Tibial artery (tissue), 4 donors: ENCODE results near the gene TLCD4.
"Not testable (repeated sequence)": the region's sequence is repeated elsewhere in the genome, so short reads cannot be mapped to it uniquely, and the experiment has no call there.

Source experiments
- DNase-seq, 2 donors: peaks; one replicate each; pipeline ENCODE4 v3.0.0-alpha.2; 2019
- H3K27ac ChIP-seq, 2 donors: fragments of 200-600 bp; sonication (generic) in 1 of 2; 1 replicate in 1 of 2; 2 replicates in 1 of 2; pipeline ENCODE4 v1.5.1; 2018 to 2019; ENCODE audit warnings: mild to moderate bottlenecking in 1 of 2
- H3K27me3 ChIP-seq, 2 donors: fragments of 200-600 bp; sonication (generic) in 1 of 2; one replicate each; pipeline versions ENCODE4 v1.5.1 to v1.6.0; 2016 to 2019
- H3K36me3 ChIP-seq, 3 donors: fragments of 200-600 bp; sonication (generic) in 2 of 3; one replicate each; pipeline ENCODE4 v1.5.1; 2016 to 2019; ENCODE audit warnings: mild to moderate bottlenecking in 2 of 3
- H3K4me1 ChIP-seq, 4 donors: fragments of 200-600 bp; sonication (generic) in 2 of 4; 1 replicate in 3 of 4; 2 replicates in 1 of 4; pipeline ENCODE4 v1.5.1; 2016 to 2019
- H3K4me3 ChIP-seq, 2 donors: fragments of 200-600 bp; sonication (generic) in 1 of 2; 1 replicate in 1 of 2; 2 replicates in 1 of 2; pipeline ENCODE4 v1.5.1; 2018 to 2019; ENCODE audit warnings: mild to moderate bottlenecking in 2 of 2
- H3K9me3 ChIP-seq, 3 donors: fragments of 200-600 bp; sonication (generic) in 1 of 3; one replicate each; pipeline ENCODE4 v1.5.1; 2016 to 2019
- intact Hi-C: fragments of 100-400 bp; cut with DNase I; formaldehyde crosslinking; loops from one replicate; pipeline ENCODE4 v1.15.0; 2023; ENCODE audit warnings: low total_unique reads
- TF ChIP-seq, protein P1 (sequence below), 2 experiments: fragments of 200-600 bp in 1 of 2; fragments of 450-650 bp in 1 of 2; IDR thresholded peaks; one replicate each; pipeline ENCODE4 v1.5.1; 2017 to 2019; ENCODE audit warnings: antibody characterized with exemption in 2 of 2, mild to moderate bottlenecking in 1 of 2, moderate library complexity in 1 of 2

The TLCD4 gene

GRCh38 chr1:95146637-95147036 is 29.5 kb downstream of the TLCD4 start:
- Histone ChIP-seq H3K4me3 (no peak overlapping the region), H3K27me3 (no peaks in the 10 kb centered on the region), H3K27ac (no peak overlapping the region), H3K36me3 (peaks cover 0 to 6% (median 0%) of the 10 kb centered on the region in 3 donors), H3K4me1 (no peaks in the 10 kb centered on the region), H3K9me3 (no peaks in the 10 kb centered on the region)
- TF ChIP-seq, protein P1, sequence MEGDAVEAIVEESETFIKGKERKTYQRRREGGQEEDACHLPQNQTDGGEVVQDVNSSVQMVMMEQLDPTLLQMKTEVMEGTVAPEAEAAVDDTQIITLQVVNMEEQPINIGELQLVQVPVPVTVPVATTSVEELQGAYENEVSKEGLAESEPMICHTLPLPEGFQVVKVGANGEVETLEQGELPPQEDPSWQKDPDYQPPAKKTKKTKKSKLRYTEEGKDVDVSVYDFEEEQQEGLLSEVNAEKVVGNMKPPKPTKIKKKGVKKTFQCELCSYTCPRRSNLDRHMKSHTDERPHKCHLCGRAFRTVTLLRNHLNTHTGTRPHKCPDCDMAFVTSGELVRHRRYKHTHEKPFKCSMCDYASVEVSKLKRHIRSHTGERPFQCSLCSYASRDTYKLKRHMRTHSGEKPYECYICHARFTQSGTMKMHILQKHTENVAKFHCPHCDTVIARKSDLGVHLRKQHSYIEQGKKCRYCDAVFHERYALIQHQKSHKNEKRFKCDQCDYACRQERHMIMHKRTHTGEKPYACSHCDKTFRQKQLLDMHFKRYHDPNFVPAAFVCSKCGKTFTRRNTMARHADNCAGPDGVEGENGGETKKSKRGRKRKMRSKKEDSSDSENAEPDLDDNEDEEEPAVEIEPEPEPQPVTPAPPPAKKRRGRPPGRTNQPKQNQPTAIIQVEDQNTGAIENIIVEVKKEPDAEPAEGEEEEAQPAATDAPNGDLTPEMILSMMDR (IDR thresholded peaks at IDR 0.05): no peak
- no peak for DNase-seq
- intact Hi-C loops: no loop called here

- Histone ChIP-seq H3K4me1 (no peaks in the 10 kb centered on the region), H3K9me3 (no peaks in the 10 kb centered on the region), H3K27me3 (no peaks in the 10 kb centered on the region), H3K27ac (no peak overlapping the region), H3K36me3 (no peaks in the 10 kb centered on the region), H3K4me3 (no peak overlapping the region)
- DNase-seq: no peak
- TF ChIP-seq, protein P1 (IDR thresholded peaks at IDR 0.05): no peak
- intact Hi-C loops: no loop called here
Measured at GRCh38 chr1:95154096-95154495, 36.9 kb downstream of the TLCD4 start.

DNA sequence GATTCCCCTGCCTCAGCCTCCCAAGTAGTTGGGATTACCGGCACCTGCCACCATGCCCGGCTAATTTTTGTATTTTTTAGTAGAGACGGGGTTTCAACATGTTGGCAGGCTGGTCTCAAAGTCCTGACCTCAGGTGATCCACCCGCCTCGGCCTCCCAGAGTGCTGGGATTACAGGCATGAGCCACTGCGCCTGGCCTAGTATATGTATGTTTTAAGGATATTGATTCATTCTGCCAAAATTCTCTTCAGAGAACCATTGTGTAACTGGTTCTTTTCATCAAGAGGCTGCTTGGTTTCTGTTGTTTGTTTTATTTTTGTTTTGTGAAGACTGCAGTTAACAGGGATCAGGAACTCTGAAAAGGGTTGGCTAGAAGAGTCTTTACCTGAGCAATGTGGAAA is 48.4 kb downstream of the TLCD4 start:
- Histone ChIP-seq H3K4me1 (peaks cover 0 to 14% (median under 1%) of the 10 kb centered on the region in 4 donors), H3K36me3 (peaks cover 8 to 19% (median 11%) of the 10 kb centered on the region in 3 donors)
- H3K27me3 ChIP-seq, H3K4me3 ChIP-seq, DNase-seq, intact Hi-C loops, H3K27ac ChIP-seq, H3K9me3 ChIP-seq: not testable (repeated sequence)
